HG03175 (cell line): ENCODE data around the gene ARMH4.

Source experiments
- ATAC-seq: cut with Tn5 transposase; IDR thresholded peaks from one replicate; pipeline ENCODE4 v1.9.1; 2021; ENCODE audit warnings: mild to moderate bottlenecking, moderate library complexity; ENCODE audit not compliant: unreplicated experiment

ARMH4 gene

GRCh38 chr14:58060077-58060476, 91.9 kb downstream of the ARMH4 start:
- ATAC-seq = no peak

DNA sequence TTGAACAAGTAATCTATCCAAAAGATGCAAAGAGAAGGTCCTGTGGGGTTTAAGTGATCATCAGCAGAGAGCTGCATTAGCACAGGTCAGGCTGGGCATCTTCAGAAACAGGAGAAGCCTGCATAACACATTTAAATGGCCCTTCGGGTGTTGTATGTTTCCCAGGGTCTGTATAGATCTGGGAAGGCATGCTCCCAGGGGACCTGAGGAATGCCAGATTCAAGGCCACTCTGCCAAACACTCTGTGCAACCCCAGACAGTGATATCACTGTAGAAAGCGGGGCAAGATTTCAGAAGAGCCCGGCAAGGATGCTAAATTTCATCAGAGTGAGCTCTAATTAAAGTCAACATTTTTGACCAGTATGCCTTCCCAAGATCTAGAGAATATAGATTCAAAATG, 92.9 kb downstream of the ARMH4 start:
- no peak for ATAC-seq

DNA sequence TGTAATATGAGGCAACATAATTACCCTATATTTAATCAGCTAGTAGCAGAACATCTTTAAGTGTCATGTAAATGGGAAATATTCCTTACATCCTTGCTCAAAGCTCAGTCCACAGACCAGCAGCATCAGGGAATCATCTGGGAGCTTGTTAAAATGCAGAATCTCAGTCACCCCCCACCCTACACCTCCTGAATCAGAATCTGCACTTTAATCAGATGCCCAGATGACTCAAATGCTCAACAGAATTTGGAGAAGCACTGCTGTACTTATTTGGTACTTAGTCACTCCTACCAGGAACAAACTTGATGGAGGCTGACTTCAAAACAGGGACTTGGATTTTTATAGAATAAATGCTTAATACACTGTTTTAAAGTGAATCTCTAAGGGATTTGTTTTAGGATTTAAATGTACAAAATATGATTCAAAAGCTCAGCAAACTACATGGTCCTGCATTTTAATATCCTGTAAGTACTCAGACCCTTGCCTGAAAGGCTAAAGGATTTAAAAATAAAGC, 96.5 kb downstream of the ARMH4 start:
- no peak for ATAC-seq

DNA sequence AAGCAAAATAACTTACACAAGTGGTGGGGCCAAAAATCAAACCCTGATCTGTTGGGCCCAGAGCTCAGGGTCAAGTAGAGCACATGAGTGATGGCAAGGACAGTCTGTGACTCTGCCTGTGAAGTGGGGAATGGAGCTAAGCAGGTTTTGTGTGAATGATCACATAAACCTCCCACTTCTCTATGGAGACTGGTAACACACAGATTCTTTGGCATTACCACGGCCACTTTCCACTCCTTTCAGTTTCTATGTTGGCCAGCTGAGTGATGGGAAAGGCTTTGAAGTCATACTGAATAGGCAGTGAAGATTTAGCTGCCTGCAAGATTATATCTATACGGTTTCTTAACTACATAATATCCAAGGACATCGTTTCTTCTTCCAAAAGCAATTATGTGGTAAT, 97.9 kb downstream of the ARMH4 start:
- no peak for ATAC-seq

DNA sequence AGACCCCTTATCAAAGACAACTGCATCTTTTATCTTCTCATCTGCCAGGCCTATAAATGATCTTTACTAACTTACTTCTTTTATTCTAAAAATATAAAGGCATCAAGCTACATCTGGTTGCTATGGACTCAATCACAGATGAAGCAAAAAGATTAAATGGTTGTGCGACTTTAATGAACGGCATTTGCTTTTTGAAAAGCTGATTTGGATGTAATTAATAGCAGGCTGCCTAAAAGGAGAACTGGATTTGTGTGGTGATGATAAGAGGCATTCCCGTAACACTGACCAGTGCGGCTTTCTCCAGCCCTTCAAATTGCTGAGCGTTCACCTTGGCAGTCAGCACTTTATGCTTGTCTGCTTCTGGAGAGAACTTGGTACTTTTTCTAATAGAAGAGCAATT, 103.8 kb downstream of the ARMH4 start:
- ATAC-seq = no peak

GRCh38 chr14:58027904-58028303, 124.1 kb downstream of the ARMH4 start:
- ATAC-seq = no peak

GRCh38 chr14:58026967-58027366, 125.0 kb downstream of the ARMH4 start:
- ATAC-seq = no peak

GRCh38 chr14:58026219-58026618, 125.8 kb downstream of the ARMH4 start:
- no peak for ATAC-seq

DNA sequence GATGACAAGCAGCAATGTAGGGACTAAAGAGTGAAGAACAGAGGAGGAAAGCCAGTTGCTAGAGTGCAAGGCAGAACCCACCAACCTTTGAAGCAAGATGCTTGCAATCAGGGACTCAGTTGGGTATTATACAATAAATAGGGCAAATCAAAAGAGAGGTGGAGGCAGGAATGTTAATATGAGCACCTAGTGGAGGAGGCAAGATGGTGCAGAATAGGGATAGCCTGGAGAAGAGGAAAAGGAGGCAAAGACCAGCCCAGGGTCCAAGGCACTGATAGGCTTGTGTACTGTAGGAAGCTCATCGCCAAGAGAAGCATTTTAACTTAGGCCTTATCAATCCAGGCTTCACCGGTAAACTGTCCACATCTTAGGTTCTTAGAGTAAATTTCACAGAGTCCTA, 137.2 kb downstream of the ARMH4 start:
- ATAC-seq = no peak

DNA sequence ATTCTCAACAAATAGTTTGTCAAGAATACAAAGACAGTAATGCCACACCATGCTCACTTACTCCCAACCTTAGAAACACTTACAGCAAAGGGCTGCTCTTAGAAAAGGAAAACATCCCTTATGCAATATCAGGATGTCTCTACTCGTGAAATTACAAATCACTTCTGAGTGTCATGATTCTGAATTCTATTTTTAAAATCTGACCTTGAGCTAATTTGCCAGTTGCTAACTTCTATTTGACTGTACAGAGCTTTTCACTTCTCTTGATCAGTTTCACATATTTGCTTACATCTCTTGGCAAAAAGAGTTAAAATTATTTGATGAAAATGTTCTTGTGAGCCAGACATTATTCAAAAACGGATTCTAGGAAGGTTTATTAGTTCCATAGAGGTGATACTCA, 149.4 kb downstream of the ARMH4 start:
- ATAC-seq = no peak

GRCh38 chr14:57999979-58000378, 152.0 kb downstream of the ARMH4 start:
- no peak for ATAC-seq

DNA sequence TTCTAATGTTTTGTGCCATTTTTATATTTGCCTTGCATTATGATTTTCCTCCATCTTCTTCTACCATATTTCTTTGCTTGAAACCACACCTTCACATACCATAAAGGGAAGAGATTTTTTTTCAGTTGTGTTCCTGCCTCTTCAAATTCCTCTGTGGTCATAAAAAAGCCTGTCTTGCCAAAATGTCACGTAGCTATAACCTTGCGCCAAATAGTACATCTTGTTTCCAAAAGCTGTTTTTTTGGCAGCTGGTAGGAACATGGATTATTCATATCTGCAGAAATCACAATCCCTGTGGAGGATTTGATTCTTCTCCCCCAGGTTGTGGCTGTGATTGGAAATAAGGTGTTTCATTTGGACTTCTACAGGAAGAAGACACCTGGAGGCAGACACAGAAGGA, 152.5 kb downstream of the ARMH4 start:
- ATAC-seq = no peak

DNA sequence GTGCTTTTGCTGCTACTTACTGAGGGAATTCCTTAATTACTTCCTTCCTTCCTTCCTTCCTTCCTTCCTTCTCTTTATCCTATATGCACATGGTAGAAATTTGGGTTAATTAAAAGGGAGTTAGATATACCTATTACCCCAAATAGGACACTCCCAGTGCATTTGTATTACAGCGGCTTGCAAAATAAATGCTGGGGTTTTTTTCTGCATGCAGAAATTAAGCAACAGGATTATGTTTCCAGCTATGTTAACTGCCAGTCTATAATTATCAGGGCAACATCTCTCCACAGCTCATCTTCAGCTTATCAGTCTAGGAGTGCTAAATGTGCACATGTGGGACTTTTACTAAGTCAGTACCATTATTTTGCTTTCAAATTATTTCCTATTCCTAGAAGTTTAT, 153.2 kb downstream of the ARMH4 start:
- no peak for ATAC-seq

GRCh38 chr14:57991353-57991752, 160.7 kb downstream of the ARMH4 start:
- no peak for ATAC-seq

DNA sequence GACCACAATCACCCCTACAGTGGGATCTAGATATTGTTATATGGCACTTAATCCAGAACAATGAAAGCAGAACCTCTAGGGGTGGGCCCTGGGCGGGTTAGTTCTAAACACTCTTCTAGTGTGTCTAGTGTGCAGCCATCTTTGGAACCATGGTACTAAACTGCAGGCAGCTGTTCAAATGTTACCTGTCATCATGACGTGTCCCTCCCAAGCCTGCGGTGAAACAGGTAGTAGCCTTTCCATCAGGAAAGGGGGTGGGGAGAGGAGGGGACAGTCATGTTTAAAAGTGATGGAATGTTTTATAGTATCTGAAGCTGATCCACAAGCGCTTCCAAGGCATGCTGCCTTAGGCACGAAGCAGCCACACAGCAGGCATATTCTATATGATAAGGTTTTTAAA, 163.6 kb downstream of the ARMH4 start:
- no peak for ATAC-seq

DNA sequence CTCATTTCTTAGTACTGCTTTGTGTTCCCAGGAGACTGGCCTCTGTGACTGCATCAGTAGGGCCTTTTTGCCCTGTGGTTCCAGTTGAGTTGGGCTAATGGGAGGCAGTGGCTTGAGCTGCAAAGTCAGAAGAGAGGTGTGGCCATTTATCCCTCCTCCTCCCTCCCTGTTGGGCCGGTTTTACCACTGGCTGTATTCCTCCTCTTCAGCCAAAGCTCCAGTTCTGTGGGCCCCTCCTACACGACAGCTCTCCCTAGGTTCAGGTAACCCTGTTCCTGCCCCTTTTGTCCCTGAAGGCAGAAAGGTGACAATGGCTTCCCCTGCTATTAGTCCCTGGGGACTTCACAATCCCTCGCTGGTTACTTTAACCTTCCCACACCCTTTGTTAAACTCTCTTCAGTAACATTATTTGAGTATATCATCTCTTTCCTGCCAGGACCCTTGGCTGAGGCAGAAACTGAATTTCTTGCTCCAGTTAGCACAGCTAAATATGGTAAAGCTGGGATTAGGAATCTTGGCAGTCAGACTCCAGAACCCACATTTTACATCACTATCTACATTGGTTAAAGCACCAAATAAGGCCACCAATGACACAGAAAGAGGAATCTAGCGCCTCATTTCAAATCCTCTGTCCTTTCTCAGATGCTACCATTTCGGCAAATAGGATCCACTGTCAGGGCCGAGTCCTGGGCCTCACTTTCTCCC, 164.3 kb downstream of the ARMH4 start:
- no peak for ATAC-seq

DNA sequence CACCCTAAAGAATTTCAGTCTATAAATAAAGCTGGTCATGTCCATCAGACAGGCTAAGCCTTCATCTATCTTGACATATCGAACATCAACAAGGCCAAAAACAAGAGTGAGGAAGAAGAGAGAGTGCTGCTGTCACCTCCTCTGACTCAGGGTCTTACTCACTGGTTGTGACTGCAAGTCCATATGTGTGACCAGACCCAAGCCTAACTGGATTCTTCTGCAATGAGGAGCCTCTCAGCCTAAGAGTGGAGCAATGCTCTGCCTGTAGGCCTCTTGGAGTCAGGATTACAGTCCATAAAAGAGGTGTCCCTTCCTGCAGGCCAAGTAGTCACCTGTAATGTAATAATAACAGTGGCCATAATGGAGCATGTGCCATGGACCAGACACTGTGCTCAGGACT, 165.0 kb downstream of the ARMH4 start:
- ATAC-seq = no peak

DNA sequence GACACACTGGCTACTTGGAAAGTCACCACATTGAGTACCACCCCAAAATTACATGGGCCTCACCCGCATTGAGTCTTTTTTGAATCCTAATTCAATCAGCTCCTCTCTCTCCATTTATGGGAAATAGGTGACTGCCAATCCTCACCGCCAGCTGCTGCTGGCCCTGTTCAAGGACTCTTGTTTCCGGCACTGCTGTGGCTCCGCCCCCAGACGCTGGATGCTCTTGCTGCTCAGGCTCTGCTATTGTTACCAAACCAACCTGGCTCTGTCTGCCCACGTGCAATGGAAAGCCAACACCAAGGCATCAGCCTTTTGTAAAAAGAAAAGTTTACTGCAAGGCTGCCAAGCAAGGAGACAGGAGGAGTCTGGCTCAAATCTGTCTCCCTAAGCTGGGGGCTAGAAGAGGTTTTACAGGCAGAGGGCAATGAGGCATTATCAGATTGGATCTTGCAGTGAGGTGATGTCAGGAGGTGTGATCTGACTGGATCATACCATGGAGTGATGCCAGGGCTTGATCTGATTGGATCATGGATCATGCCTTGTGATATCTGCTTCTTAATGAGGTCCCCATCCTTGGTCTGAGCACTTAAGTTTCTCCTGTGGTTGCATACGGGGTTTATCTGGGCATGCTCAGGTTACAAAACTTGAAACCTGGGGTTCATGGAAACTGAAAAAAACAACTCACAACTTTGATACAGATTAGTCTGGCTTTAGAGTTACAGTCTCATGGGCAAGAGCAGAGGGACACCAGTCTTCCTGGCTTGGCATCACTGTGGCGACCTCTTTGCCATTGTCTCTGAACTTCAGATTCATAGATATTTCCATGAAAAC, 169.0 kb downstream of the ARMH4 start:
- ATAC-seq = no peak

GRCh38 chr14:57981817-57982560, 170.0 kb downstream of the ARMH4 start:
- no peak for ATAC-seq

DNA sequence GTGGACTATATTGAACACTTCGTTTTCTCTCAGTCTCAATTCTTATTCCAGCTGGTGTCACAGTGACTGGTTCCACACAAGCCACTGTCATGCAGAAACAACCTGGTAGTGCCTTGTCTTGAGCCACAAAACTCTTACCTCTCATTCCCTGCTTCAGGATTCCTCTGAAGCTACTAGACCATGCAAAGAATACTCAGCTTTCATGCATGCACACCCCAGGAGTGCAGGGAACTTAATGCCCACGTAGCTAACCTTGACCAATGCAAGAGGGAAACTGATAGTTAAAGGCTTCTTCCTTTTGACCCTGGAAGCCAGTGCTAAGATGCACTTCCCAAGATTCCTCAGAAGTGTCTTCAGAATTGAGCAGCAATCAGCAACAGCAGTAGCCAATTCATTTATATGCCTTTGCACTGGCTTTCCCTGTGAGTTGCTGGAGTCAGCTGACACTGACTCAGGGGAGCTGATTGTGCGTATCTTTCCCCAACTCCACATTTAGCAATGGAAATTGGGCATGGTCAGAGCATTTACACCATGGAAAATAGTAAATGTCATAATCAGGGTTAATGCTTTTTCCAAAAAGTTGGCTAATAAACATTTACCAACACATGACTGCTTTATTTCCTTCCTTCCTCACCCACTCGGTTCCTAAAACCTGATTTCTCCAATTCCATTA, 172.5 kb downstream of the ARMH4 start:
- ATAC-seq = no peak

DNA sequence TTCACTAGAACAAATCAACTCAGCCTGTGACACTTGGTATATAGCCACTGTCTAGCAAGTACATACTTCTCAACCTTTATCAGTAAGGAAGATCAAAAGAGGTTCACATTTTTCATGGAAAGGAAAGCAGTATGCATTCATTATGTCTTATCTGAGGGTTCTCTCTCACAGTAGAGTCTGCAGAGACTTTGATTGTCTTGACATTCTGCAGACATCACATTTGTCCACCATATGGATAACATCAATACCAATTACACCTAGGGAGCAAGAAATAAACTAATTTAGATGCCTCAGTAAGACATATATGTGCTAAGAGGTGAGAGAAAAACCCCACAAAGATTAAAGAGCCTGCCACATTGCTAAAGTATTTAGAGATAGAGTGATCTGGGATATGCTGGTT, 175.3 kb downstream of the ARMH4 start:
- ATAC-seq = no peak
